SW480 (cell line): ENCODE results near the gene ZACN.
A peak's percentile ranks its signal among the peaks of the same experiment; 100 is the strongest.
"Not testable (repeated sequence)": the region's sequence is repeated elsewhere in the genome, so short reads cannot be mapped to it uniquely, and the experiment has no call there.

Experiments used
- DNase-seq: peaks from one replicate; pipeline ENCODE4 v3.0.0-alpha.2; 2016; ENCODE audit warnings: low spot score

The ZACN gene

DNA sequence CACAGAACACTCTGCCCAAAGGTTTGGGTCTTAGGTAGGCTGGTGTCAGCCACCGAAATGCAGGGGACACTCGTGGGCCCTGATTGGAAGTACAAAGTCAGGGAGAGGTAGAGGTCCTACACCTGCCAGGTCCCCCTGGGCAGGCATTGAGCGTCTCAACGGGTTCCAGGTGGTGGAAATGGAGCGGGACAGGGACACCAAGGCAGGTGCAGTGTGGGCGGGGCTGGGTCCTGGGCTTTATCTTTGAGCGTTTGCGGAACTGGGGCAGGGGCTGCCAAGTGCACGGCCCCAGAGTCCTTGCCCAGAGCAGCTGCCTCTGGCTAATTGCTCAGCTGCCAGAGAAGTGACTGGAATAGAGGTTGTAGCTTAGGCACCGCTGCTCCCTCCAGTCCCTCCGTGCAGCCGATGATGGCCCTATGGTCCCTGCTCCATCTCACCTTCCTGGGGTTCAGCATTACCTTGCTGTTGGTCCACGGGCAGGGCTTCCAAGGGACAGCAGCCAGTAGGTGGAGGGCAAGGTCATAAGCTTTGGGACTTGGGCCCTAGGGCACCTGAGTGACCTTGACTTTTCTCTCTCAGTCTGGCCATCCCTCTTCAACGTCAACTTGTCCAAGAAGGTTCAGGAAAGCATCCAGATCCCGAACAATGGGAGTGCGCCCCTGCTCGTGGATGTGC is at the start of gene ZACN:
Gene ZACN, plus strand, starts transcription at position 323 of the 675 bp plus-strand sequence. Its CDS starts 83 bp downstream, at position 406.
- DNase-seq, result no peak

DNA sequence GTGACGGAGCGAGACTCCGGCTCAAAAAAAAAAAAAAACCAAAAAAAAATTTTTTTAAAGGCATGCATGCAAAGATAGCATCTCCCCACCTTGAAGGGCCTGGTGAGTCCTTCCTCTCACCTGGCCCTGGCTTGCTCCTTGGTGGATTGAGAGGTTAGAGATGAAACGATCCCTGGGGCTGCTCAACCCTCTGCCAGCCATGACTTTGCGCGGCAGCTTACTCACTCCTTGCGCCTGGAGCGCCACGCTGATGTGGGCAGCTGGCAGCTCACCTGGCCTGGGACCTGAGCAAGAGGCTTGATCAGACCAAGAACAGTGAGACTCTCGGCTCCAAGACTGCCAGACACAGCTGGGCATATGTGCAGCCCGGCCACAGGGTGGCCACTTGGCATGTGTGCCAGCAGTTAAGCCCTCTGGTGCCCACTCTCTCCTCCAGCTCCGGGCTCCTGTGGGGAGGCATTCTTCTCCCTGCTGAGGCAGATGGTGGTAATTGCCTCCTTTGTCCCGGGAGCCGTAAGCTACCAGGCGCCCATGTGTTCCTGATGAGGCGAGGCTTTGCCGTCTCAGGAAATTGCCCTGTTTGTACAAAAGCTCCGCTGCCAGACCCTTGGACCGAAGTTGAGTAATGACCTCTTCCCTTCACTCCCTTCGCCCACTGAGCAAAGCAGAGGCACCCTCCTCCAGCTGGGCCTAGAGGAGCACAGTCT is 46.8 kb upstream of the ZACN start:
- peak; percentile 25 for DNase-seq

DNA sequence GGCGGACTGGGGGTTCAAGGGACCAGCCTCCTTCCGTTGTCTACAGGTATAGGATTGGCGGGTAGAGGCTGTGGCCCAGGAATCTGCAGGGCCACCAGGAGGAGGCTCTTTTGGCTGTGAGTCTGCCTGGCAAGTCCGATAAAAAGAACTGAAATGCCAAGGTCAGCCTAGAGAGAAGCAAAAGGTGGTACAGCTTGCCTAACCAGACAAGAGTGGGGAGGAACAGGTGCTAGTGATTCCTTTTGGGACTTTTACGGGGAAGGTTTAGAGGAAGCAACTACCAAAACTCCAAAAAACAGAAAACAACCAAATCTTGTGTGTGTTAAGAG is 46.2 kb upstream of the ZACN start:
- no peak for DNase-seq

DNA sequence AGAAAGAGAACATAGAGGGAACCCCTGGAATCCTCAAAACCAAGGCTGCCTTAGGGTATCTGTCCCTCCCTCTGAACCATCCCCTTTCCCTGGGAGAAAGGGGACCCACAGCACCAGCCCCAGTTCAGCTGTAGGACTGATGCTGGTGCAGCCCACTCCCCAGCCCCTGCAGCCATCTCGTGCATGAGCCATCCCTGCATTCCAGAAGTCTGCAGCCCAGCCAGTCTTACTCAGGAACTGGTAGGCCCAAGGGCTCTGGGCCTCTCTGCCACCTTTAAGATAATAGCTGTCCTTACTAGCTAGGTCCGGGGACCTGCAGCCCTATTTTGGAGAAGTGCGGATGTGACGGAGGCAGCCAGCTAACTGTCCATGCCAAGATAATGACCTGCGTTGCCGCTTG is 45.8 kb upstream of the ZACN start:
- DNase-seq, result no peak

DNA sequence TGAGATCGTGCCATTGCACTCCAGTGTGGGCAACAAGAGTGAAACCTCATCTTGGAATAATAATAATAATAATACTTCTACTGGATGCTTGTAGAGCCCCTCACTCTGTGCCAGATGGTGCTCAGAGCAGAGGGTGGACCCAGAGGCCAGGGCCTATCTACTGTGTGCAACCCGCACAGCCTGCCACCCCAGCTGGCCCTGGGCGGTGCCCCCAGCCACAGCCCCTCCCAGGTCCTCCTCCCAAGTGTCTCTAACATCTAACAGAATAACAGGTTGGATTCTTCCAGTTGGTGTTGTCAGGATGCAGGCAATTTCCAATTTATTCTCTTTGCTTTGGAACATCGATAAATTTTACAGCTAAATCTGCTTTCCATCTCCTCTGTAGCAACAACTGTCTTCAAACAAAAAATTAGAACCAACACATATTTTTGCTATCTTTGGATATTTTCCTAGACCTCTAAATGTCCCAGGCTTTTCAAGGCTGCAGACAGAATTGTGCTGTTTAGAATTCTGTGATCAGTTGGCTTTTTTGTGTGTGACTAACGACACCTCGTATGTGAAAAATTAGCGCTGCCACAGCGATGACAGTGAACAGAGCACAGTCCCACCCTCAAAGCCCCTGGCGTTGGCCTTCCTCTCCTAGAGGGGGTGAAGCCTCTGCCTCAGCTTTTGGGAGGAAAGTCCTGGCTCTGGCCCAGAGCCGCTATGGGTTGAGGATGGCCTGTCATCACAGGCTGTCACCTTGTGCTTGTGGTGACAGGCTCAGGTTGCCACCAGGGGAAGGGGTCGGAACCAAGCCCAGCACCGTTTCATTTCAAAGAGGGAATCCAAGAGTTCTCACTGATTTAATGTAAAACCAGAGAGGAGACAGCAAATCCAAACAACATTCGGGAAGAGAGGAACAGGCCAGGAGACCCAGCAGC is 44.3 kb upstream of the ZACN start:
- no peak for DNase-seq

DNA sequence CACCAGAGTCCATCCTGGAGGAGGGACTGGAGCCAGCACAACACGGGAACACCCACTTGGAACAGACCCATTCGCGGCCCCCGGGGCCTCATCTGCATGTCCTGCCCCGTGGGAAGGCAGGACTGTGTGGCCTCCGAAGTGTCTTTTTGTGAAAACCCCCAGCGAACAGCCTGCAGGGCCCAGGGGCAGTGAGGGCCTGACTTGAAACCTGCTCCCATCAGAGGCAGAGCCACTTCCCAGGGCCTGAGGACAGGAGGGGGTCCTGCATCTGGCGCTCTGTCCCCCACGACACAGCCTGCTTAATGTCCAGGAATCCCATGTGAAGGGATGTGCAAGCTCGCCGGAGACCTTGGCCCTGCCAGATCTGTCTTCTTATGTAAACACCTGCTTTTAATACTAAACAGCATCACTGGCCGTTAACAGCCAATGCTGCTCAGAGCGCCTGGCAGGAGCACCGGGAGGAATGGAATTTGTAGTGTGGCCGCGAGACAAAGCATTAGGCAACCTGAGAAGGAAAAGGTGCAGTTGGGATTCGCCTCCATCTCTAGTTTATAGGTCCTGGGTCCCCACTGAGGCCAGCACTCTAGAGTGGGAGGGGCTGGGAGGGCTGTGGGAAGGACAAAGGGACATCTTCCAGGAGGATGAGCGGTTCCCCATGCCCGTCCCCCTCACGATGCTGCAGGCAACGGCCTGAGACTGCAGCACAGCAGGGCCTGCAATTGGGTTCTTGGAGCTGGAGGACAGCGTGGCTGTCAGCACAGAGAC is 42.3 kb upstream of the ZACN start:
- DNase-seq, result no peak

DNA sequence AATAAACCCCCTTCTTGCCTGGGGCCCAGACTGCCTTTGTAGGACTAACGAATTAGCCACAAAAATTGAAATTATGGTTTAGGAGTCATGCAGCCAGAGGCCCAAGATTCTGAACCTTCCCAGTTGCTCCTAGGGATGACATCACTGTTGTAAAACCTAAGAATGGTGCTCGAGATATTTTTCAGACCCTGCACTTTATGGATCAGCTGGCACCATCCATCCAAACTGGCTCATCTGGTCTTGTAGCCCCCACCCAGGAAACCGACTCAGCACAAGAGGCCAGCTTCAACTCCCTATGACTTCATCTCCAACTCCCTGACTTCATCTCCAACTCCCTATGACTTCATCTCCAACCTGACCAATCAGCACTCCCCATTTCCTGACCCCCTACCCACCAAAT is 40.9 kb upstream of the ZACN start:
- DNase-seq, result no peak

DNA sequence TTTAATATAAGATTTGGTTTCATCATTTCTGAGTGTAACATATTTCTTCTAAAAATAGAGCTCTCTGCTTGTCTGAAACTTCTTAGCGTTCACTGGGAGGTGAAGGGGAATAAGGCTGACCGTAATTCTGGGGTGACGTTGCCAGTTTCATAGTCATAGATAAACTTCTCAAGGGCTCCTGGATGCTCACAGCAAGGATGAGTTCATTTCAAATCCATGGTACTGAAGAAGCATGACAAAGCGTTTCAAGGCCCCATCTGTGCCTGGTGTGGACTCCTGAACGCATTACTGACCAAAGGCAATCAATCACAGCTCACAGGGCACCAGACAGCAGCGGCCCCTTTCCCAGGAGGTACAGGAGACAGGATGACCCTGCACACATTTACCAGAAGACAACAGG is 39.9 kb upstream of the ZACN start:
- no peak for DNase-seq

DNA sequence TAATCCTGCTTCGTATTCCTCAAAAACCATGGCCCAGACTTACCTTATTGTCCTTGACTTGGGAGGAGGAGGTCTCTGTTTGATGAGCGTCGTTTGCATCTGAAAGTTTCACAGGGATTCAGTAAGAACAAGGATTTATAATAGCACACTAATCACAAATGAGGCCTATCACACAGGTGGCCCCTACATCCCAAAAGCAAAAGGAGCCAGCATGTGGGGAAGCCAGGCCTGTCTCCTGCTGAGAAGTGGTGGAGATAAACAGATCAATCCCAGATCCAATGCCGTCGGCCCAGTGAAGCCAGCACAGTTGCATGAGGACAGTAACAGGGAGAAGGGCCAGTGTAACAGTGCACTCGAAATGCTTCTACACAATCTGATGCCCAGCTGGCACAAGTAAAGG is 38.6 kb upstream of the ZACN start:
- no peak for DNase-seq

DNA sequence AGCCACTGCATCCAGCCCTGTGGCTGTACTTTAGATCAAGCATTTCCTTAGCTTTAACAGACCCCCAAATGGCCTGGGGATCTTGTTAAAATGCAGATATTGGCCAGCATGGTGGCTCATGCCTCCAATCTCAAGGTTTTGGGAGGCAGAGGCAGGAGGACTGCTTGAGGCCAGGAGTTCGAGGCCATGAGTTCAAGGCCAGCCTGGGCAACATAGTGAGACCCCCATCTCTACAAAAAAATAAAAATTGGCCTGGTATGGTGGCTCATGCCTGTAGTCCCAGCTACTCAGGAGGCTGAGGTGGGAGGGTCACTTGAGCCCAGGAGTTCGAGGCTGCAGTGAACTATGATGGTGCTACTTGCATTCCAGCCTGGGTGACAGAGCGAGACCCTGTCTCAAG is 36.1 kb upstream of the ZACN start:
- DNase-seq, result not testable (repeated sequence)

DNA sequence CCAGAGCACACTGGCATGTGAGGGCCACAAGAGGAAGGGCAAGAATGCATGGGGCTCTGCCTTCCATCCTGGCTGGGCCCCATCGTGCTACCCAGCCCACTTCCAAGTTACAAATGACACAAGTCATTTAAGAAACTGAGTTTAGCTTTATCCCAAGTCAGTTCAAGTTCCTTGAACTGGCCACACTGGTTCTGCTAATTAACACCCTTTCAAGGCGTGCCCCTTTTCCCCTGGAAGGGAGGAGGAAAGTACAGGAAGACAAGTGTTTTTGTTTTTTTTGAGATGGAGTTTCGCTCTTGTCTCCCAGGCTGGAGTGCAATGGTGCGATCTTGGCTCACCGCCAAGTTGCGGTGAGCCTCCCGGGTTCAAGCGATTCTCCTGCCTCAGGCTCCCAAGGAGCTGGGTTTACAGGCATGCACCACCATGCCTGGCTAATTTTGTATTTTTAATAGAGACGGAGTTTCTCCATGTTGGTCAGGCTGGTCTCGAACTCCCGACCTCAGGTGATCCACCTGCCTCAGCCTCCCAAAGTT is 34.4 kb upstream of the ZACN start:
- not testable (repeated sequence) for DNase-seq

DNA sequence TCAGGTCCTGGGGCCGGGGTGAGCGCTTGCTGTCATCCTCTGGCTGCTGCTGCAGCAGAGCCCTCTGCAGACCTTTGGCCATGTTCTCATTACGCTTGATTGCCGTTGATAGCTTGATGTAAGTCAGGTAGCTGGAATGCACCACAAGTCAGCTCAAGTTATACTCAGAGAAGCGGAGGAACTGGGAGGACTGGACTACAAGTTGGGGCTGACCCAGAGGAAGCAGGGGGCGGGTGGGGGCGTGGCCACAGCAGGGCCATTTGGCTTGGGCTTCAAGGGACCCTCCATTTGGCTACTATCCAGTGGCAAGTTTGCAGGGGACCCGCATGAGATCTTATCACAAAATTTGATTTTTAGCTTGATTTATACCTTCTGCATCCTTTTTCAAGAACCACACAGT is 32.9 kb upstream of the ZACN start:
- DNase-seq, result no peak

DNA sequence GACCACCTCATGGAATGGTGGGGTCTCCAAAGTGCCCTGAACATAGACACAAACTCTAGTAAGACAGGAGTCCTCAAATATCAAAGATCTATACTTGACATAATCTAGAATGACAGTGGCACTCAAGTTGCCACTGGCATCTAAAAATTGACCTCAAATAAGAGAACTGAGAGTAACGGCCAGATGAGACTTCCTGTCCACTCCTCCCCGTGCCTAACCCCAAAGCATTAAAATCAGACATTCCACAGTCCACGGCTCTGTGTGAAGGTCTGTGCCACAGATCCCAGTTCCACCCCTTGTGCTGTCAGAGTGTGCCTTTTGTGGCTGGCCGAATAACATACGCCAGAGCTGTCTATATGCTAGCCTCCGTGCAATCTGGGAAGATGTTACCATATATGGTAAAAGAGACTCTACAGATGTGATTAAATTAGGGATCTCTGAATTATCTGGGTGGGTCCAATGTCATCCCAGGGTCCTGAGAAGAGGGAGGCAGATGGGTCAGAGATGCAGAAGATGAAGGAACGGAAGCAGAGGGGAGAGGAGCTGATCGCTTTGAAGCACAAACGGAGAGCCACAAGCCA is 30.9 kb upstream of the ZACN start:
- DNase-seq, result no peak

DNA sequence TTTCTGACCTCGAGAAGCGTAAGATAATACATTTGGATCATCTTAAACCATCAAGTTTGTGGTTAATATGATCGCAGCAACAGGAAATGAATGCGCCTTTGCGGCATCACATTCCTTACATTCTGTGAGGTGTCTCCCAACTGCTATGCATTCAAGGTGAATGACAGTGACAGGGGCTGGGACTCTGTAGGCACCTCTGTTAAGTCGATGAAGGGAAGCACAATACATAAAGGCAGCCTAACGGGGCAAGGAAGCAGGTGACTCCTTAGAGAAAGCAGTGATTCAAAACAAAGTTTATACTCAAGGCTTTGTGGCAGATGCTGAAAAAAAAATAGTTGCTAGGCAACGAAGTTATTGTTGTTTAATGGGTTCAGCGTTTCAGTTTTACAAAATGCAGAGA is 30.3 kb upstream of the ZACN start:
- DNase-seq, result peak; percentile 67

DNA sequence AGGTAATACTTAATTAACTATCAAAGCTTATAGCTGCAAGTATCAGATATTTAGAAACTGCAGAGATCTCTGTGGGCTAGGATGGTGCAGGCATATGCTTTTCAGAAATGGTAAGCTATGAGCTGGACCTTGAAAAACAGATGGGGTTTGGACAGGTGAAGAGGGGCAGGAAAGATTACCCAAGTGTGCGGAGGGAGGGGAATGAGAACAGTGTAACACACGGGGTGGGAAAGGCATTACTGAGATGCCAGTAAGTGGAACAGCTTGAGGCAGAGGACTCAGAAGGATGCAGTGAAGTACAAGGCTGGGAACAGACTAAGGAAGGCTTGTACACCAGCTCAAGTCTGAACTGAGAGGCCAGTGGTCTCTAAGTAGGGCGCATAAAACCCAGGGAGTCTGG is 29.7 kb upstream of the ZACN start:
- no peak for DNase-seq

DNA sequence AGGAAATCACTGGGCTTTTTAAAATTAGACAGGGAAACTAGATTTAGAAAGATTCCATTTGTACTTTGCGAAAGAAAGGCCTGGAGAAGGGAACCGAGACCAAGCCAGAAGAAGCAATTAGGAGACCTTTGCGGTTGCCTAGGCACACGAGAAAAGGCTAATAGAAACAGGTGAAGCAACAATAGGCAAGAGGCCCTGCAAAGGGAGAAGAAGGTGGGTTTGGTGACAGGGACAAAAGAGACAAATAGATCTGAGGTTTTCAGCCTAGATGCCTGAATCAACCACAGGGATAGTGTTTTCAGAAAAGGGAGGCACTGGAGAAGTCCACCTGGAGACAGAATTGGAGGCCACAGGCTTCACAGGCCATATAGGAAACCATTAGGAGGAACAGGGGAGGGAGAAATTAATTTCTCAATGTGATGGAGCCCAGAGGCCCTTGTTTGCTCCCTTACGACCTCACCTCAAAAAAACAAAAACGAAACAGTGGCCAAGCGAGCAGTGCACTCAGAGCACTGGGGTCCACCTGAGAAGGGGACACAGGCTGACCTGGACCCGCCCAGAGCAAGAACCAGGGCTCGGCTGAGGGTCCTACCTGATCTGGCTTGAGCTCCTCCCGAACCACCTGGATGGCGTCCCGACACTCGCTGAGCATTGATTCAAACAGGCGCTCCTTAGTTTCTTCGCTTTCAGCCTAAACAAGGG is 29.0 kb upstream of the ZACN start:
- DNase-seq, result no peak

DNA sequence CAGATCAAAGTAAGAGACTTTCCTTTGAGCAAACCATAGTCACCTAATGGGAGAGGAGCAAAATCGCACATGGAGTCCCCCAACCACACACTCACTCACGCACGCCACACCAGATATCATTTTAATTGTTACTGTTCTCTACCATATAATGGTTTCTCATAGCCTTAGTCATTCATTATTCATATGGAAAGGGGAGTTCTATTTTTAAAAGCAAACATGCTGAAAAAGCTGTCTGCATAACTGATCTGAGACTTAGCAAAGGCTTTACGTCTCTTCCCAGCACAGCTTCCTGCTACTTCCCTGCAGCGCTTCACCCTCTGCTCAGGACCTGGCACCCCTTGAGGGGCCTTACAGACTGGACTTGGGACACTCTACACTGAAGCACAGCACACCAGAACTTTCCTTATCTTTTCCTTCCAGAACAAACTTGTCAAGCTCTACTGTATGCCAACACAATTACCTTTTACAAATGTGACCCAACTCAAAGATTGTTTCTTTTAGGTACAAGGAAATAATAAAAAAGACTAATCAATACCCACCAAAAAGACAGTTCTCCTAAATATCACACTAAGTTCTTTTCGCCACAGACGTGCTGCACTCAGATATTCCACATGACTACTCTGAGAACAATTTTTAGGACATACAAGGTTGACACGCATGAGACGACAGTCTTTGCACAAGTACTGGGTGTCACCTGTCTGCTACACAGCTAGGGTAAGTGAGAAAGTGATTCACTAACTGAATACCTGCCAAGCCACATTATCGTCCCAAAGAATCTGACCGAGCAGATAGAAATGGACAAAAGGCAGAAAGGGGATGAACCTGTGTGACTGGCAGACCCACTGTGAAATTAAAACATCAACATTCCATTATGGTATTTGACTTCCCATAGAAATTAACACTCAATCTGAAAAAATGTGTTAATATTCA is 28.2 kb upstream of the ZACN start:
- no peak for DNase-seq

DNA sequence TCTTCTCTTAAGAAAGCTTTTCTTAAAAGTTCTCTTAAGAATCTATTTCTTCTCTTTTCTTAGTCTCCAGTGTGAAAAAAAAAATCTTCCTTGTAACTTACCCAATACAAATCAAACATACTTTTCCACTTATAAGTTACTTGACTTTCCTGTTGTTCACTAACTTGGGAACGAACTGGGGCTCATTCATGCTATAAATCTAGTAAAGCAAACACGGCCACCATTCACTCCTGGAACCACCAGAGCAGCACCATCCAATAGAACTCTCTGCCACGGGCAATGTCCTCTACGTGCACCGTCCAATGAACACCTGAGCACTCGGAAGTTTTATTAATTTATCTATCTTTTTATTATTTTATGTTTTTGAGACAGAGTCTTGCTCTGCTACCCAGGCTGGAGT is 27.4 kb upstream of the ZACN start:
- no peak for DNase-seq

DNA sequence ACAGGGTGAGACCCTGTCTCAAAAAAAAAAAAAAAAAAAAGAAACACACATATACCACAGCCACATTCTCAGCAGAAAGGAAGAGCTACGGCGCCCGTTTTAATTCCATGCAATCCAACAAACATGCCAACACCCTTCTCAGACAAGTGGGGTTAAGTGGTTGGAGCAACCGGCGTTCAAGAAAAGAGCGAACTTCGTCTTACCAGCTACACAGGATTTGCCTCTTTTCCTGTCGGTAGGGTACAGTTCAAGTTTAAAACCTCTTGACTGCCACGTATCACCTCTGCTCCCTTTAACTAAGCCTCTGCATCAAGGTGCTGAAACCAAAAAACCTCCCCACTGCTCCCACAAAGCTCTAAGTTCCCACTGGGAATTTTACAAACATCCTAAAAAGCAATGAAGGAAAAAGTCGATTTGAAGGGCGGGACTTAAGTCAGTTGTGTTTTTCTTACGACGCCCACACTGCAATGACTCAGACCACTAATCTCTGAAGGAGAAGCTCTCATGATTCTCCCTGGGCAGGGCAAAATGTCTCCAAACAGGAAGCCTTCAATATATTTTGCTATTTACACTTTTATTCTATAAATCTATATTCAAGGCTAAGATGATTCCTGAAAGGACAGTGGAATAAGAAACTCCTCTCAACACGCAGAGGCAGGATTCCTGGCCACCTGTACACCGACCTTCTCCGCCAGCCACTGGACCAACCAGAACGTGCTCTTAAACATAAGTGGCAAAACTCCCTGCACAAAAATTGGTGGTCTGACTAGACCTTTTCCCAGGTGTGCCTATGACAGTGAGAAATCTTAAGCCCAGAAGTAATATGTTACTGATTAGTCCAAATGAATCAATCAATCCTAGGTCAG is 25.5 kb upstream of the ZACN start:
- DNase-seq, result peak; percentile 23
